HepG2 (cell line): ENCODE measurements around the gene WNT5B. TPM values are rescaled to one million over a fixed set of nuclear protein-coding genes. Genes with fewer than 3 reads are reported as not detected.

Source experiments
- ATAC-seq: fragments of 200-7000 bp; cut with Tn5 transposase; 3 replicates; pipeline ENCODE4 v1.9.1; 2020; ENCODE audit warnings: mild to moderate bottlenecking, moderate library complexity
- BruUV-seq: library from RNA; stranded (reverse); fragments of 400-500 nt; replicated peaks from 2 replicates; lab custom pipeline; 2021; lab: Mats Ljungman, UMichigan
- CTCF ChIA-PET: fragments of 300-600 bp; formaldehyde crosslinking; extraction: SDS; loops from one replicate; lab custom pipeline; 2021; ENCODE audit warnings: low total read pairs, inconsistent platforms, low intra/inter-chr PET ratio; lab: Yijun Ruan, JAX
- POLR2A ChIA-PET: fragments of 350-600 bp; sonication (Branson Sonifier 250); formaldehyde crosslinking; loops from one replicate; lab custom pipeline; 2020; ENCODE audit warnings: antibody characterized with exemption, inconsistent platforms; lab: Yijun Ruan, JAX
- DNase-seq: peaks from one replicate; pipeline ENCODE4 v3.0.0-alpha.2; 2015; ENCODE audit warnings: low spot score
- FAIRE-seq: peaks from 3 replicates; lab custom pipeline; 2011; peaks lifted over from hg19 to GRCh38; lab: Jason Lieb, UNC
- H2AFZ ChIP-seq: one replicate; pipeline ENCODE4 v1.6.1; 2011; ENCODE audit warnings: low read length, inconsistent platforms
- H3K27ac ChIP-seq: fragments of 300-600 bp; 3 replicates; pipeline ENCODE4 v1.8.0; 2011; ENCODE audit warnings: mixed run types, mild to moderate bottlenecking, mixed read lengths, low read length, inconsistent platforms; ENCODE audit not compliant: insufficient read depth; ENCODE audit errors: extremely low read length
- H3K27me3 ChIP-seq, 2 experiments: fragments of 200-600 bp in 1 of 2; 2 replicates in 1 of 2; 3 replicates in 1 of 2; pipeline versions ENCODE4 v1.6.0 to v1.8.0; 2011; ENCODE audit warnings: low read length in 2 of 2, mild to moderate bottlenecking in 2 of 2, moderate library complexity in 2 of 2, inconsistent platforms in 1 of 2; ENCODE audit not compliant: insufficient read depth in 2 of 2, control insufficient read depth in 1 of 2
- H3K36me3 ChIP-seq, 2 experiments: fragments of 200-600 bp in 1 of 2; replicated peaks in 1 of 2; 2 replicates in 1 of 2; 3 replicates in 1 of 2; pipeline versions ENCODE4 v1.5.1 to v1.8.0; 2011; ENCODE audit warnings: low read length in 2 of 2, inconsistent platforms in 1 of 2; ENCODE audit not compliant: insufficient read depth in 2 of 2, control insufficient read depth in 1 of 2
- H3K4me1 ChIP-seq: 2 replicates; pipeline ENCODE4 v1.5.1; 2012; ENCODE audit warnings: low read length, inconsistent platforms; ENCODE audit not compliant: insufficient read depth
- H3K4me2 ChIP-seq: 2 replicates; pipeline ENCODE4 v1.6.0; 2011; ENCODE audit warnings: low read depth, low read length, inconsistent platforms
- H3K4me3 ChIP-seq, 3 experiments: fragments of 200-600 bp in 1 of 3; sonication (generic), shearing (Covaris generic) in 1 of 3; replicated peaks in 1 of 3; 2 replicates each; pipeline ENCODE4 v1.5.1; 2011 to 2016; ENCODE audit warnings: low read length in 3 of 3, inconsistent platforms in 2 of 3, low read depth in 2 of 3, mild to moderate bottlenecking in 2 of 3, control low read depth in 1 of 3, mixed read lengths in 1 of 3; ENCODE audit not compliant: insufficient read depth in 1 of 3
- H3K79me2 ChIP-seq: one replicate; pipeline ENCODE4 v1.6.1; 2011; ENCODE audit warnings: low read length, inconsistent platforms; ENCODE audit not compliant: insufficient read depth
- H3K9ac ChIP-seq: 2 replicates; pipeline ENCODE4 v1.6.0; 2011; ENCODE audit warnings: mild to moderate bottlenecking, low read depth, low read length, inconsistent platforms; ENCODE audit not compliant: insufficient read depth
- H3K9me3 ChIP-seq: 2 replicates; pipeline ENCODE4 v1.5.1; 2012; ENCODE audit warnings: mild to moderate bottlenecking, low read length
- H4K20me1 ChIP-seq: 2 replicates; pipeline ENCODE4 v1.6.0; 2011; ENCODE audit warnings: inconsistent platforms, mild to moderate bottlenecking, low read length, moderate library complexity; ENCODE audit not compliant: insufficient read depth
- HNRNPH1 ChIP-seq: fragments of 200-400 bp; formaldehyde crosslinking; optimal IDR thresholded peaks from 2 replicates; pipeline ENCODE3; 2017; ENCODE audit warnings: mild to moderate bottlenecking, low read depth, low read length
- HNRNPL ChIP-seq: fragments of 200-400 bp; formaldehyde crosslinking; IDR thresholded peaks from 2 replicates; pipeline ENCODE4 v1.6.1; 2017; ENCODE audit warnings: mild to moderate bottlenecking, low read depth, low read length
- MEF2D ChIP-seq: sonication (generic); formaldehyde crosslinking; IDR thresholded peaks from 2 replicates; pipeline ENCODE4 v1.5.1; 2020; ENCODE audit warnings: mild to moderate bottlenecking, missing genetic modification reagents
- PATZ1 ChIP-seq: sonication (generic); formaldehyde crosslinking; IDR thresholded peaks from 2 replicates; pipeline ENCODE4 v1.4.0; 2020; ENCODE audit warnings: missing genetic modification reagents
- PHF8 ChIP-seq: sonication (generic); formaldehyde crosslinking; IDR thresholded peaks from 2 replicates; pipeline ENCODE4 v1.5.0; 2020; ENCODE audit warnings: missing genetic modification reagents
- RFX1 ChIP-seq: fragments of 450-650 bp; IDR thresholded peaks from 2 replicates; pipeline ENCODE4 v1.6.1; 2017
- SRSF1 ChIP-seq: fragments of 200-400 bp; formaldehyde crosslinking; optimal IDR thresholded peaks from 2 replicates; pipeline ENCODE3; 2017; ENCODE audit warnings: mild to moderate bottlenecking, low read depth, low read length, moderate library complexity
- SRY ChIP-seq: sonication (generic); formaldehyde crosslinking; IDR thresholded peaks from 2 replicates; pipeline ENCODE4 v1.8.0; 2022; ENCODE audit warnings: mild to moderate bottlenecking, missing genetic modification reagents
- STAT5B ChIP-seq: sonication (generic); formaldehyde crosslinking; IDR thresholded peaks from 2 replicates; pipeline ENCODE4 v1.4.0; 2020; ENCODE audit warnings: missing genetic modification reagents
- ZNF101 ChIP-seq: sonication (generic); formaldehyde crosslinking; IDR thresholded peaks from 2 replicates; pipeline ENCODE4 v1.4.0; 2020; ENCODE audit warnings: mild to moderate bottlenecking, low read depth, missing genetic modification reagents, borderline replicate concordance
- ZNF282 ChIP-seq: fragments of 450-650 bp; IDR thresholded peaks from 2 replicates; pipeline ENCODE4 v1.6.1; 2018; ENCODE audit not compliant: partially characterized antibody
- ZNF530 ChIP-seq: sonication (generic); formaldehyde crosslinking; IDR thresholded peaks from 2 replicates; pipeline ENCODE4 v1.5.0; 2020; ENCODE audit warnings: low read depth, mild to moderate bottlenecking, missing genetic modification reagents
- ZNF614 ChIP-seq: IDR thresholded peaks from 2 replicates; pipeline ENCODE4 v1.6.1; 2018; ENCODE audit warnings: missing biosample characterization, missing genetic modification reagents, inconsistent platforms, borderline replicate concordance
- ZNF709 ChIP-seq: sonication (generic); formaldehyde crosslinking; IDR thresholded peaks from 2 replicates; pipeline ENCODE4 v1.5.0; 2020; ENCODE audit warnings: mild to moderate bottlenecking, missing genetic modification reagents
- WGBS: methylation state at CpG from one replicate; pipeline ENCODE4 v1.1.6; 2017; ENCODE audit warnings: low lambda C conversion rate; 5-methylcytosine and 5-hydroxymethylcytosine counted together
- in situ Hi-C: cut with HindIII; loops from 2 replicates; pipeline ENCODE4 v1.10.0; 2017; ENCODE audit warnings: low pct_unique_long_range_greater_than_20kb; ENCODE audit not compliant: extremely low pct_ligation_motif_present
- intact Hi-C: fragments of 100-400 bp; cut with micrococcal nuclease; formaldehyde crosslinking; loops from one replicate; pipeline ENCODE4 v1.10.0; 2022; ENCODE audit not compliant: unreplicated experiment
- polyA plus RNA-seq, 8 experiments: library from polyadenylated mRNA; depleted of rRNA in 3 of 8; stranded (reverse) in 7 of 8; unstranded in 1 of 8; fragments of >200 nt; fragmentation: Illumina TruSeq in 4 of 8; extraction: Trizol in 4 of 8; gene quantifications; 2 replicates each; pipeline versions ENCODE4 v1.2.1 to v1.2.3, GENCODE V29; 2011 to 2016; ENCODE audit warnings: low read depth in 4 of 8, missing spikeins in 1 of 8, mixed read lengths in 1 of 8; ENCODE audit not compliant: insufficient read depth in 1 of 8
- total RNA-seq, 5 experiments: library from RNA; depleted of rRNA; stranded (reverse); fragments of >200 nt; fragmentation: Illumina TruSeq; extraction: Trizol; gene quantifications; 2 replicates each; pipeline ENCODE4 v1.2.3, GENCODE V29; 2016; ENCODE audit warnings: low read depth in 1 of 5
- TF ChIP-seq, protein P1 (sequence below): IDR thresholded peaks from 2 replicates; pipeline ENCODE4 v1.6.1; 2016; ENCODE audit warnings: missing biosample characterization, missing genetic modification reagents, low read depth
- TF ChIP-seq, protein P2 (sequence below): sonication (generic); formaldehyde crosslinking; IDR thresholded peaks from 2 replicates; pipeline ENCODE4 v1.4.0; 2020; ENCODE audit warnings: missing genetic modification reagents

Gene WNT5B
- total and polyA plus RNA-seq, 2 of the 13 experiments (the other 11 are each of a cell fraction or from before 2014, with no cell fraction given) = 0.04 TPM; not detected in 1

DNA sequence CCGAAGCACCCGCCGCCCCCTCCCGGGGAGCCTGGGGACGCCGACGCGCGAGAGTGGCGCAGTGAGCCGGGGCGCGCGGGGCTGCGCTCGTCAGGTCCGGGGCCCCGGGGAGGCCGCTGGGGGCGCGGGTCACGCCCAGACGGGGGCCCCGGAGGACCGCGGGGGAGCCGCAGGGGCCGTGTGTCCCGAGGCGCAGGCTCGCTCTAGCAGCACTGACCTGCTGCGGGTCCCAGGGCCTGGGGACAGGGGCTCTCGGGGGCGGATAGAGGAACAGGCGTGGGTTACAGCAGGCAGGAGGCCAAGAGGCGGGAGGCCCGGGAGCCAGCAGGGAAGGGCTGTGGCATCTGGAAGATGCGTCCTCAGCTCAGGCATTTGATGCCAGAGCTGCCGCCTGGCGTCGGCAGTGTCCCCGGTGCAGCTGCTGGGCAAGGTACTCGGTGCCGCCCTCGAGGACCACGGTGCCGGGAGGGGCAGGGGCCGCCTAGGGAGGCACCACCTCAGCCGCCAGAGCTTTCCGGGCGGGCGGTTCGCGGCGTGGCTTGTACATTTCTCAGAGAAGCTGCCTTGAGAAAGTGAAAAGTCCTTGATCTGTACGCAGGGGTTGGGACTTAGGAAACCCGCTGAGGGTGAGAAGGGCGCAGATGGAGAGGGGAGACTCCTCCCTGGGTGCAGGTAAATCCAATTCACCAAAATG lies 1.2 kb downstream of the WNT5B start:
- Histone ChIP-seq H3K4me2 (peak overlapping the region; percentile 77; the same call in 1 of the 2 replicates), H4K20me1 (no peaks in the 10 kb centered on the region), H3K9ac (no peak overlapping the region), H3K36me3 (no peaks in the 10 kb centered on the region), H3K4me3 (peak overlapping the region; percentile 28 to 62 (median 40); a peak in 3 of 6 replicates), H3K9me3 (no peaks in the 10 kb centered on the region), H3K4me1 (peaks cover 40% of the 10 kb centered on the region), H2AFZ (no peak overlapping the region), H3K27ac (no peak overlapping the region), H3K27me3 (peaks cover 6 to 81% of the 10 kb centered on the region in 2 experiments; a peak in 4 of 5 replicates), H3K79me2 (no peaks in the 10 kb centered on the region)
- ChIA-PET POLR2A (no interaction called here), CTCF (no interaction called here)
- 69% methylated on average over 15 of the region's 58 CpGs for WGBS
- FAIRE-seq (no peak), DNase-seq (no peak), ATAC-seq (peak; percentile 33)
- no TSS peak for BruUV-seq
- in situ Hi-C loops = no loop called here
- intact Hi-C loops = no loop called here
- TF ChIP-seq HNRNPH1 (no peak), ZNF709 (CRISPR knock-in tag) (no peak), SRY (CRISPR knock-in tag) (no peak), ZNF530 (CRISPR knock-in tag) (no peak), PATZ1 (peak; percentile 54; the same call in 1 of the 2 replicates), STAT5B (CRISPR knock-in tag) (no peak), PHF8 (no peak), ZNF614 (CRISPR knock-in tag) (no peak), SRSF1 (no peak), ZNF101 (no peak), RFX1 (no peak), ZNF282 (no peak), HNRNPL (0 out of 2 replicates have a peak, but pooled peaks have one; percentile 62), MEF2D (CRISPR knock-in tag) (no peak)
- TF ChIP-seq, protein P1, sequence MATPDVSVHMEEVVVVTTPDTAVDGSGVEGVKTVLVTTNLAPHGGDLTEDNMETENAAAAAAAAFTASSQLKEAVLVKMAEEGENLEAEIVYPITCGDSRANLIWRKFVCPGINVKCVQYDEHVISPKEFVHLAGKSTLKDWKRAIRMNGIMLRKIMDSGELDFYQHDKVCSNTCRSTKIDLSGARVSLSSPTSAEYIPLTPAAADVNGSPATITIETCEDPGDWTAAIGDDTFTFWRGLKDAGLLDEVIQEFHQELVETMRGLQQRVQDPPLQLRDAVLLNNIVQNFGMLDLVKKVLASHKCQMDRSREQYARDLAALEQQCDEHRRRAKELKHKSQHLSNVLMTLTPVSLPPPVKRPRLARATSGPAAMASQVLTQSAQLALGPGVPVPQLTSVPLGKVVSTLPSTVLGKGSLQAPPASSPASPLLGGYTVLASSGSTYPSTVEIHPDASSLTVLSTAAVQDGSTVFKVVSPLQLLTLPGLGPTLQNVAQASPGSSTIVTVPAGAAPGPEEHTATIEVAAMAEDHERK (CRISPR knock-in tag) = no peak
- TF ChIP-seq, protein P2, sequence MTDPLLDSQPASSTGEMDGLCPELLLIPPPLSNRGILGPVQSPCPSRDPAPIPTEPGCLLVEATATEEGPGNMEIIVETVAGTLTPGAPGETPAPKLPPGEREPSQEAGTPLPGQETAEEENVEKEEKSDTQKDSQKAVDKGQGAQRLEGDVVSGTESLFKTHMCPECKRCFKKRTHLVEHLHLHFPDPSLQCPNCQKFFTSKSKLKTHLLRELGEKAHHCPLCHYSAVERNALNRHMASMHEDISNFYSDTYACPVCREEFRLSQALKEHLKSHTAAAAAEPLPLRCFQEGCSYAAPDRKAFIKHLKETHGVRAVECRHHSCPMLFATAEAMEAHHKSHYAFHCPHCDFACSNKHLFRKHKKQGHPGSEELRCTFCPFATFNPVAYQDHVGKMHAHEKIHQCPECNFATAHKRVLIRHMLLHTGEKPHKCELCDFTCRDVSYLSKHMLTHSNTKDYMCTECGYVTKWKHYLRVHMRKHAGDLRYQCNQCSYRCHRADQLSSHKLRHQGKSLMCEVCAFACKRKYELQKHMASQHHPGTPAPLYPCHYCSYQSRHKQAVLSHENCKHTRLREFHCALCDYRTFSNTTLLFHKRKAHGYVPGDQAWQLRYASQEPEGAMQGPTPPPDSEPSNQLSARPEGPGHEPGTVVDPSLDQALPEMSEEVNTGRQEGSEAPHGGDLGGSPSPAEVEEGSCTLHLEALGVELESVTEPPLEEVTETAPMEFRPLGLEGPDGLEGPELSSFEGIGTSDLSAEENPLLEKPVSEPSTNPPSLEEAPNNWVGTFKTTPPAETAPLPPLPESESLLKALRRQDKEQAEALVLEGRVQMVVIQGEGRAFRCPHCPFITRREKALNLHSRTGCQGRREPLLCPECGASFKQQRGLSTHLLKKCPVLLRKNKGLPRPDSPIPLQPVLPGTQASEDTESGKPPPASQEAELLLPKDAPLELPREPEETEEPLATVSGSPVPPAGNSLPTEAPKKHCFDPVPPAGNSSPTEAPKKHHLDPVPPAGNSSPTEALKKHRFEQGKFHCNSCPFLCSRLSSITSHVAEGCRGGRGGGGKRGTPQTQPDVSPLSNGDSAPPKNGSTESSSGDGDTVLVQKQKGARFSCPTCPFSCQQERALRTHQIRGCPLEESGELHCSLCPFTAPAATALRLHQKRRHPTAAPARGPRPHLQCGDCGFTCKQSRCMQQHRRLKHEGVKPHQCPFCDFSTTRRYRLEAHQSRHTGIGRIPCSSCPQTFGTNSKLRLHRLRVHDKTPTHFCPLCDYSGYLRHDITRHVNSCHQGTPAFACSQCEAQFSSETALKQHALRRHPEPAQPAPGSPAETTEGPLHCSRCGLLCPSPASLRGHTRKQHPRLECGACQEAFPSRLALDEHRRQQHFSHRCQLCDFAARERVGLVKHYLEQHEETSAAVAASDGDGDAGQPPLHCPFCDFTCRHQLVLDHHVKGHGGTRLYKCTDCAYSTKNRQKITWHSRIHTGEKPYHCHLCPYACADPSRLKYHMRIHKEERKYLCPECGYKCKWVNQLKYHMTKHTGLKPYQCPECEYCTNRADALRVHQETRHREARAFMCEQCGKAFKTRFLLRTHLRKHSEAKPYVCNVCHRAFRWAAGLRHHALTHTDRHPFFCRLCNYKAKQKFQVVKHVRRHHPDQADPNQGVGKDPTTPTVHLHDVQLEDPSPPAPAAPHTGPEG = no peak
